Measurements from ENCODE around the gene PLPPR5.

PLPPR5 gene

GRCh38 chr1:98924977-98925376, 79.7 kb downstream of the PLPPR5 start:
- no peak for DNase-seq
- intact Hi-C loops (cut with DNase I): no loop called here

DNA sequence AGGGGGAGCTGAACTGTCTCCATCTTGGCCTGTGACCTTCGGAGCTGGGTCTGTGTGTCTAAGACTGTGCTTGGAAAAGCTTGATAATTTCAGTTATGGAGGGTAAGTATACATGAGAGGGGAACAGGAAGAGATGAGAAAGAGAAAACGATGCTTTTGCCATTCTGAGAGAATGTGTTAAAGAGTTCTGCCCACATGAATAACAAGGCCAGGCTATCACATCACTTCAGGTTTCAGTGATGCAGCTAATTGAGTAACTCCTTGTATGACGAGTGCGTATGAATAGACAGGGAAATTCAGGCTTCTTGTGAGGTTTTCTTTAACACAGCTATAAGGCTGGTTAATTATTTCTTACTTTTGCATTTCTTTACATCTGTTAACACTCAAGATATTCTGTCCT, 81.0 kb downstream of the PLPPR5 start:
- intact Hi-C loops (cut with DNase I): no loop called here
- DNase-seq: no peak

- DNase-seq: no peak
Measured at GRCh38 chr1:98921817-98922216, 82.8 kb downstream of the PLPPR5 start.

DNA sequence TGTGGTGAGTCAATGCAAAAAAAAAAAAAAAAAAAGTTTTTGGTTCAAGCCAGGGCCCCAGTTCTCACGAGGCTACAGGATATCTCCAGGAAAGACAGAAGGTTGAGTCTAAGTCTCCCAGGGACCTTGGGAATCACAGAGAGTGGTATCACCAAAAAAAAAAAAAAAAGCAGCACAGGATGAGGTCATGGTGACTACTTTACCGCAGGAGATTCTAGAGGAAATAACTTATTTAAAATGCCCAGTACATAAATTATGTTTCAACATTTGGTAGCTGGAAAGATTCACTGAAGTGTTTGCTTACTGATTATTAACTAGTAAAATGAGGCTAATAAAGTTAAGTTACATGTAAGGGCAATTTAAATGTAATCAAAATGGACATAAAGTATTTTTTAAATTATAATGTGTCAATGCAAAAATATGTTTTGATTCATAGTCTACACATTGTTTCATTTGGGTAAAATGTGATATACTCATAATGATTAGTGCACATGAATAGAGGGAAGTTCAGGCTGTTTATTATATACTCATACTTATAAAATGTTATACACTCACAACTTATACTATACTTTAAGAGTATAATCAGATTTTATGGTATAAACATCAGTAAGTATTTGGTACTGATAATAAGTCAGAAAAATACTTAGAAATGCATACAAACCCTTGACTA, 84.1 kb downstream of the PLPPR5 start:
- intact Hi-C loops (cut with DNase I): no loop called here
- DNase-seq: no peak

More at GRCh38 chr1:98921817-98922216, 82.8 kb downstream of the PLPPR5 start:
- intact Hi-C loops (cut with DNase I): no loop called here

- intact Hi-C loops (cut with DNase I): no loop called here
- DNase-seq: no peak
Measured at GRCh38 chr1:98919652-98920051, 85.0 kb downstream of the PLPPR5 start.

GRCh38 chr1:98919211-98919610, 85.5 kb downstream of the PLPPR5 start:
- intact Hi-C loops (cut with DNase I): no loop called here
- no peak for DNase-seq

- DNase-seq: no peak
- intact Hi-C loops (cut with DNase I): no loop called here
Measured at GRCh38 chr1:98914547-98914946, 90.1 kb downstream of the PLPPR5 start.

DNA sequence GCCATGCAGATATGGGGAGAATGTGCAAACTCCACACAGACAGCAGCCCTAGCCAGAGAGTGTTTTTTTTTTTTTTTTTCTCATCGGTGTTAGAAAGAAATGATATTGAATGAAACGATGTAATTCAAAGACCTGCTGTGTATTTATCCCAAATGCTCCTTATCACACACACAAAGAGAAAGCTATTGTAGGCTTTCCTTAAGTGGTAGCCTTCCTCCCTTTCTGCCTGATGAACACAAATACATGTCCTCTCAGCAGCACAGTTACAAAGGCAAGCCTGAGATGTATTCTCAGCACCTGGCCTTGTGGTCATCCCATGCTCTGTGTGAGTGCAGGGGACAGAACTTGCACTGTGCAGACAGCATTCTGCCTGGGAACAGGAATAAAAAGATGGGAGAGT, 93.8 kb downstream of the PLPPR5 start:
- no peak for DNase-seq
- intact Hi-C loops (cut with DNase I): no loop called here

DNA sequence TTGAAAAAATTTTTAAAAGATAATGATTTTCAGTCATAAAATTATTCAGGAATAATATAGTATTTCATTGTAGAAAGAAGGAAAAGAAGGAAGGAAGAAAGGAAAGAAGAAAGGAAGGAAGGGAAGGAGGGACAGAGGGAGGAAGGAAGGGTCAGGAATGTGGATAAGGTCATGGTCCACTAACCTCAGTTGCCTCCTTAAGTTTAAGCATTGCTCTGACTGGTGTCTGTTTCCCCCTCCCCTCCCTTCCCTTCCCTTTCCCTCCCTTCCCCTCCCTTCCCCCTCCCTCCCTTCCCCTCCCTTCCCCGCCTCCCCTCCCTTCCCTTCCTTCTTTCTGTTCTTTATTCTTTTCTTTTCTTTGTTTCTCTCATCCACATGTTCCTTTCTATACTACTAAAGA, 95.7 kb downstream of the PLPPR5 start:
- DNase-seq: no peak
- intact Hi-C loops (cut with DNase I): no loop called here

- intact Hi-C loops (cut with DNase I): no loop called here
- no peak for DNase-seq
Measured at GRCh38 chr1:98906809-98907208, 97.9 kb downstream of the PLPPR5 start.

GRCh38 chr1:98906361-98906760, 98.3 kb downstream of the PLPPR5 start:
- no peak for DNase-seq
- intact Hi-C loops (cut with DNase I): no loop called here

GRCh38 chr1:98904684-98905083, 100.0 kb downstream of the PLPPR5 start:
- DNase-seq: no peak
- intact Hi-C loops (cut with DNase I): no loop called here

GRCh38 chr1:98903726-98904125, 100.9 kb downstream of the PLPPR5 start:
- no peak for DNase-seq
- intact Hi-C loops (cut with DNase I): no loop called here

DNA sequence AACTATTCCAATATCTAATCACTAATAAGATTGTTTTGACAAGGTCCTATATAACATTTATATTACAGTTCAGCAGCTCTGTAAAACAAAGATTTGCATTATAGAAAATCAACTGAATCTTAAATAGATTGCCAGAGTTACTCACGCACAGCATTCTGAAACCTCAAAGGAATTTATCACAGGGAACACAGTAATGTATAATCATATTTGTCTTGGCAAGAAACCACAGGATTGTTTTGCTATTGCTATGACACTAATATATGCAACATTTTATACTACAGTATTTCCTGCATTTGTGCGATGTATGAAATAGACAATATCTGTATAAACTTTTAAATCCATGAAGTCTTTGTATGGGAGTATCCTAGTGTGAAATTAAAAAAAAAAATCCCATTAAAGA, 101.4 kb downstream of the PLPPR5 start:
- no peak for DNase-seq
- intact Hi-C loops (cut with DNase I): no loop called here

DNA sequence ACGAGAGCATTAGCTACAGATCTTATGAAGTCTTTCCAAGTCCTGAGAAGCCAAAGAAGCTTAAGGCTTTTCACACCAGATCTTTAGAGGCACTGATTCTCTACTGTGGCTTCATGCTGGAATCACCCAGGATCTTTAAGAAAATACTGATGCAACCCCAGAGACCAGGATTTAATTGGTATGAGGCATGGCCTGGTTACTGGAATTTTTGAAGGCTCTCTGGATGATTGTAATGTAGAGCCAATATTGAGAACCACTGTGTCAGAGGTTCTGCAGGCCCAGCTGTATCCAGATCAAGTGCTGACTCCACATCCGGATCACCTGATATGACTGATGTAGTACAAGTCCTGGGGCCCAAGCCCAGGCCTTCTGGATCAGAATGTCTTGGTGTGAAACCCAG, 105.7 kb downstream of the PLPPR5 start:
- intact Hi-C loops (cut with DNase I): no loop called here
- DNase-seq: no peak

GRCh38 chr1:98897479-98897878, 107.2 kb downstream of the PLPPR5 start:
- DNase-seq: no peak
- intact Hi-C loops (cut with DNase I): no loop called here

GRCh38 chr1:98896711-98897445, 107.8 kb downstream of the PLPPR5 start:
- no peak for DNase-seq
- intact Hi-C loops (cut with DNase I): no loop called here

DNA sequence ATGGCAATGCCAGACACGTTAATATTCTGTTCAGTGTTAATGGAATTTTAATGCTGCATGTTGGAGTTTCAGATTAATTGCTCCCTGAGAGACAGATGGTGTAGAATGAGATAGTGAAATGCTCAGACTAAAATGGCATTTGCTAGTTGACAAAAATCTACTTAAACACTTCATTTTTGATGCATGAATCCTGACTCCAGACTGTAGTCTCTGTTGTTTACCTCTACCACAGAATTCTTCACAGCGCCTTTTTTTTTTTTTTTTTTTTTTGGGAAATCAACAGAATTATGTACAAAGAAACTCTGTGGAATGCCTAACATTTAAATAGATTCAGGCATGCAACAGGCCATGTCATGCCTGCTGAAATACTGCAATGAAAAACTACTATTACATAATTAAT, 111.3 kb downstream of the PLPPR5 start:
- no peak for DNase-seq
- intact Hi-C loops (cut with DNase I): no loop called here

DNA sequence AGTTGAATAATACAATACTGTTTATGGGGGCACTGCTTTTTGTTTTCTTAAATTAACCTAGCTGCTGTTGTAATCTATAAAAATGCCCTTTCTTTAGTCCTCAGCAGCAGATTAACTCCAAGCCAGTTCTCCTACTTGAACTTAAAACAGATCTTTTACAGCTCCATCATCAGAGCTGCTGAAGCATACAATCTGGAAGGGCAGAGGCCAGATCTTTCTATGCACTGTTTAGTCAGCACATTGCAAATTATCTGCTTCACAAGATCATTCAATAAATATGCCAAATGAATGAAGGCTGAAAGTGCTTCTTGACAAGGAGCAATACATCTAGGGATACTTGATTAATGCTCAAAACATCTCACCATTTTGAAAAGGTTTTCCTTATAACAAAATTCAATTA, 115.8 kb downstream of the PLPPR5 start:
- intact Hi-C loops (cut with DNase I): no loop called here
- DNase-seq: no peak

GRCh38 chr1:98887507-98887906, 117.2 kb downstream of the PLPPR5 start:
- no peak for DNase-seq
- intact Hi-C loops (cut with DNase I): no loop called here

DNA sequence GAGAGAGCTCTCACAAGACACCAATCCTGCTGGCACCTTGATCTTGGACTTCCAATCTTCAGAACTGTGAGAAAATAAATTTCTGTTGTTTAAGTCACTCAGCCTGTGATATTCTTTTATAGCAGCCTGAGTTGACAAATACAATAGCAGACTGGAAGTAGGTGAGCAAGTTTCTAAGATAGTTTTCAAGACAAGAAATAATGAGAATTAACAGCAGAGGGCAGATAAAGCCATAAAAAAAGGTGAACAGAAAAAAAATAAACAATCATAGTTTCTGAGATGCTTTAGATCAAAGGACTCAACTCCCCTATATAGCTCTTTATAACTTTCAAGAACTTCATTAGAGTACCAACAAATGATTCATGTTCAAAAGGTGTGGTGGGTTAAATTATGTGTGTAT, 119.8 kb downstream of the PLPPR5 start:
- DNase-seq: no peak
- intact Hi-C loops (cut with DNase I): no loop called here

All from head of caudate nucleus (tissue), 42 donors.